IPS-18c (cell line): Measurements from ENCODE around the gene TMEM208.

Experiments used
- H3K4me3 ChIP-seq: 2 replicates; pipeline ENCODE4 v1.7.0; 2013; ENCODE audit warnings: low read depth, mild to moderate bottlenecking, low read length, moderate library complexity; ENCODE audit not compliant: insufficient read depth
- H3K9me3 ChIP-seq: one replicate; pipeline ENCODE4 v1.6.1; 2013; ENCODE audit warnings: mild to moderate bottlenecking, low read length, moderate library complexity; ENCODE audit not compliant: control insufficient read depth, insufficient read depth

TMEM208 gene

GRCh38 chr16:67254801-67255552 lies 28.0 kb downstream of the TMEM208 start:
- no peaks in the 10 kb centered on the region for H3K9me3 ChIP-seq
- no peak overlapping the region for H3K4me3 ChIP-seq

DNA sequence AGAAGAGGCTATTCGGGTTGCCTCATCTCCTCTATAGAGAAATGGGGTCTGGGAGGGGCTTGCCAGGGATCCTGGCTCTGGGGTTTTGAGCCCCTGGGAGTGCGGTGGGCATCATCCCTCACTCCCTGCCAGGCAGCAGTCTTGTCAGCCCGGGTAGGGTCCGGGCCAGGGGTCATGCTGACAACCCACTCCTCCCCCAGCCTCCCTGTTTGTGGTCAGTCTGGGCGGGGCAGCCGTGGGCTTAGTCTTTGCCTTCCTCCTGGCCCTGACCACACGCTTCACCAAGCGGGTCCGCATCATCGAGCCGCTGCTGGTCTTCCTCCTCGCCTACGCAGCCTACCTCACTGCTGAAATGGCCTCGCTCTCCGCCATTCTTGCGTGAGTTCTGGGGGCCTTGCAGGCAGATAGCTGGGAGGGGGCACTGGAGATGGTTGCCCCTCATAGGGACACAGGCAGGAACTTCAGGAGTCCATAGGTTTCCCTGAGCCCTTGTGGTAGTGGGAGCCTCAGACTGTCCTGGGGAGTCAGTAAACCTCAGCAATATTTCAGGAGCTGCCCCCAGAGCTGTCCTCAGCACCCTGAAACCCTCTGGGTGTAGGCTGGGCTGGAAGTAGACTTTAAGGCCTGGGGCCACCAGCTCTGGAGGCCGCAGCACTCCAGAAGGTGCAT lies 28.8 kb downstream of the TMEM208 start:
- Histone ChIP-seq H3K9me3 (no peaks in the 10 kb centered on the region), H3K4me3 (no peak overlapping the region)

DNA sequence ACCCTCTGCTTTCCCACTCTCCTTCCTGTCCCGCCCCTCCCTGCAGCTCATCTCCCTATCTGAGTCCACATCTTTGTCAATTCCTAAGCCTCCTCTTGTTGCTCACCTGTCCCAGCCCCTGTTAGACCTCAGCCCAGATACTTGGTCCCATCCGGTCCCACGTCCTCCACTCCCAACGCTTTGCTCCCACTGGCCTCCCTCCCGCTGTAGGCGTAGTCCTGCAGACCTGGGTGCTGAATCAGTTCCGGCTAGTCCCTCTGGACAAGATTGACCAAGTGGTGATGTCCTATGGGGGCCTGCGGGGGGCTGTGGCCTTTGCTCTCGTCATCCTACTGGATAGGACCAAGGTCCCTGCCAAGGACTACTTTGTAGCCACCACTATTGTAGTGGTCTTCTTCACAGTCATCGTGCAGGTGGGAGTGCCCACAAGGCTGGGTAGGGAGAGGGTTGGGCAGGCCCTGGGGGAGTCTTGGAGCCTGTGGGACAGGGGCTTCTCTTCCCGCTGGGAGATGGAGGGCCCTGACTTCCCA lies 29.8 kb downstream of the TMEM208 start:
- Histone ChIP-seq H3K9me3 (no peaks in the 10 kb centered on the region), H3K4me3 (no peak overlapping the region)

- H3K4me3 ChIP-seq, result no peak overlapping the region
- no peaks in the 10 kb centered on the region for H3K9me3 ChIP-seq
Observed at GRCh38 chr16:67257486-67258160, 30.7 kb downstream of the TMEM208 start.

- H3K4me3 ChIP-seq, result no peak overlapping the region
- no peaks in the 10 kb centered on the region for H3K9me3 ChIP-seq
Observed at GRCh38 chr16:67258161-67258835, 31.4 kb downstream of the TMEM208 start.

DNA sequence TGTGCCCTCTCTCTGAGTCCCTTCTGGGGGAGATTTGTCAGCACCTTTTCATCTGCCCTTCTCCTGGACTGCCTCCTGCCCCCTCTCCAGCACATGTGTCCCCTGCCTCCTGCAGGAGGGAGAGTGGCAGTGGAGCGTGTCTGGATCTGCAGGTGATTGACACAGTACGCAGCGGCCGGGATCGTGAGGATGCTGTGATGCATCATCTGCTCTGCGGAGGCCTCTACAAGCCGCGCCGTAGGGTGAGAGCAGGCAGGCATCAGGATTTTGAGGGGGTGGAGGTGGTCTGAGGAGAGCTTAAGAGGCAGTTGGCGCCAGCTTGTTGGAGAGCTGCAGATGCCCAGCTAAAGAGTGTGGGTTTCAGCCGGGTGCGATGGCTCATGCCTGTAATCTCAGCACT lies 32.8 kb downstream of the TMEM208 start:
- H3K9me3 ChIP-seq, result no peaks in the 10 kb centered on the region
- H3K4me3 ChIP-seq, result no peak overlapping the region

GRCh38 chr16:67260426-67261063 lies 33.6 kb downstream of the TMEM208 start:
- H3K9me3 ChIP-seq, result no peaks in the 10 kb centered on the region
- no peak overlapping the region for H3K4me3 ChIP-seq

DNA sequence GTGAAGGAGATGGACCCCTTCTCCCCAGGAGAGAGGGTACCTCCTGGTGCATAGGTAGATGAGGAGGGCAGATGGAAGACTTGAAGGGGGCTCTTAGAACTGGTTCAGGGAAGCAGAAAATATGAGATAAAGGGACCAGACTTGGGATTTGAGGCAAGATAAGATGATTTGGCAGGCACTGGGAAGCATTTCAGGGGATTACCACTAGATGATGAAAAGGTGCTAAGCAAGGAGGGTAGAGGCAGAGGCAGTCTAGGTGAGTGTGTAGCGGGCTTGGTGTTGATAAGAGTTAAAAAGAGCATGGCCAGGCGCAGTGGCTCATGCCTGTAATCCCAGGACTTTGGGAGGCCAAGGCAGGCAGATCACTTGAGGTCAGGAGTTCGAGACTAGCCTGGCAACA lies 36.3 kb downstream of the TMEM208 start:
- Histone ChIP-seq H3K4me3 (no peak overlapping the region), H3K9me3 (no peaks in the 10 kb centered on the region)

DNA sequence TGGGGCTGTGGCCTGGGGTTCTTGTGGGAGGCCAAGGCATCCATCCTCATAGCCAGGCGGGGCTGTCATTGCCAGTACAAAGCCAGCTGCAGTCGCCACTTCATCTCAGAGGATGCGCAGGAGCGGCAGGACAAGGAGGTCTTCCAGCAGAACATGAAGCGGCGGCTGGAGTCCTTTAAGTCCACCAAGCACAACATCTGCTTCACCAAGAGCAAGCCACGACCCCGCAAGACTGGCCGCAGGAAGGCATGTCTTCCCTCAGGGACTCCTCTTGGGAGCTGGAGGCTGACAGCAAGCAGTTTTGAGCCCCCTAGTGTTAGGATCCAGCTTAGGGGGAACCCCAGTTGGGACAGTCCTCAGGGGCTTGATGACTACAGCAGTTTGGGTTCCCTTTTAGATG lies 37.3 kb downstream of the TMEM208 start:
- no peaks in the 10 kb centered on the region for H3K9me3 ChIP-seq
- no peak overlapping the region for H3K4me3 ChIP-seq

- Histone ChIP-seq H3K9me3 (no peaks in the 10 kb centered on the region), H3K4me3 (no peak overlapping the region)
Observed at GRCh38 chr16:67264866-67265265, 37.9 kb downstream of the TMEM208 start.

DNA sequence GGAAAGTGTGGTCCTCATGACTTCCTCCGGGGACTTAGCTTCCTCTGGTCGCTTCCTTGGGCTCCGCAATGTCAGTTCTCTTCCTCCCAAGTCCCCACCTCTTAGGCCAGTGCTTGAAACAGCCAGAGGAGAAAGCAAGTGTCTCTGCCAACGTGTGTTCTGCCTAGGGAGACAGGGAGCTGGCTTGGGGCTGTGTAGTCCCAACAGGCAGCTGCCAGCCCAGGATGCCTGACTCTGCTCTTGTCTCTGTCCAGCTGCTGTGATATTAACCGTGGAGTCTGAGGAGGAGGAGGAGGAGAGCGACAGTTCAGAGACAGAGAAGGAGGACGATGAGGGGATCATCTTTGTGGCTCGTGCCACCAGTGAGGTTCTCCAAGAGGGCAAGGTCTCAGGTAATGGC lies 38.9 kb downstream of the TMEM208 start:
- Histone ChIP-seq H3K9me3 (no peaks in the 10 kb centered on the region), H3K4me3 (no peak overlapping the region)

- Histone ChIP-seq H3K9me3 (no peaks in the 10 kb centered on the region), H3K4me3 (no peak overlapping the region)
Observed at GRCh38 chr16:67268136-67268579, 41.2 kb downstream of the TMEM208 start.

DNA sequence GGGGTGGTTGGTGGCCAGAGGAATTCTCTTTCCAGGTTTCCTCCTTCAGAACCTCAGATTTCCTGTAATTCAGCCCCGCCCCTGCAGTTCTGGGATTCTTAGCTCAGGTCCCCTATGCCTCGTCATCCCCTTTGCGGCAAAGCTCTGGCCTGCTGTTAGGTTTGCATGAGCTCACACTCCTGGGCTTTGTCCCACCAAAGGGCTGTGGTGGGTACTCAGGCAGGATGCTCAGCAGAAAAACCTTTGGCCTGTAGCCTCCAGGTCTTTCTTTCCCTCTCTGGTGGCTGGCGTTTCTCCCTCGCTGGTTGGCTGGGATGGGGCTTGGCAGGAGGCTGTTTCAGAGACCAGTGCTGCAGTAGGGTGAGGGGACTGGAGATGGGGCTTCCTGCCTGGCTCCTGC lies 42.8 kb downstream of the TMEM208 start:
- Histone ChIP-seq H3K4me3 (no peak overlapping the region), H3K9me3 (no peaks in the 10 kb centered on the region)

DNA sequence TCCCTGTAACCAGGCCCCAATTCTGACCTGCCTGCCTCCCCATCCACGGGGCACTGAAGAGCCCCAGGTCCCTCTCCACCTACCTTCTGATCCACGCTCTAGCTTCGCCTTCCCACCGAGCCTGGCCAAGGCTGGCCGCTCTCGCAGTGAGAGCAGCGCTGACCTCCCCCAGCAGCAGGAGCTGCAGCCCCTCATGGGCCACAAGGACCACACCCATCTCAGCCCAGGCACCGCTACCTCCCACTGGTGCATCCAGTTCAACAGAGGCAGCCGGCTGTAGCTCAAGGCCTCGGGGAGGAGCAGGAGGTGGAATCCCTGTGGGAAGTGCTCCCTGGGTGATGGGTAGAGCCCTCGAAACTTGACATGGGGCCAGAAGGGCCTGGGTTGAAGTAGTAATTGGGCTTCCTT lies 44.0 kb downstream of the TMEM208 start:
- Histone ChIP-seq H3K4me3 (no peak overlapping the region), H3K9me3 (no peaks in the 10 kb centered on the region)

GRCh38 chr16:67271446-67271845 lies 44.5 kb downstream of the TMEM208 start:
- H3K9me3 ChIP-seq, result no peaks in the 10 kb centered on the region

GRCh38 chr16:67275321-67275720 lies 48.4 kb downstream of the TMEM208 start:
- H3K9me3 ChIP-seq, result no peaks in the 10 kb centered on the region
- H3K4me3 ChIP-seq, result no peak overlapping the region

More at GRCh38 chr16:67271446-67271845, 44.5 kb downstream of the TMEM208 start:
- H3K4me3 ChIP-seq, result no peak overlapping the region
